PFSK-1 (cell line): ENCODE results near the gene HHAT.

ENCODE experiments used
- FOXP2 ChIP-seq: optimal IDR thresholded peaks from 2 replicates; pipeline ENCODE3; 2011; ENCODE audit warnings: borderline replicate concordance, control low read depth, inconsistent platforms; ENCODE audit not compliant: insufficient read depth; ENCODE audit errors: extremely low read length, extremely low read depth
- POLR2AphosphoS5 ChIP-seq: IDR thresholded peaks from 2 replicates; pipeline ENCODE4 v1.6.1; 2012; ENCODE audit warnings: low read depth, mild to moderate bottlenecking, control low read depth, low read length, moderate library complexity
- SIN3A ChIP-seq: IDR thresholded peaks from 2 replicates; pipeline ENCODE4 v1.6.1; 2012; ENCODE audit warnings: mild to moderate bottlenecking, low read length, moderate library complexity, borderline replicate concordance; ENCODE audit not compliant: insufficient read depth
- TAF1 ChIP-seq: IDR thresholded peaks from 2 replicates; pipeline ENCODE4 v1.6.1; 2012; ENCODE audit warnings: low read length, control low read depth, borderline replicate concordance; ENCODE audit not compliant: insufficient read depth
- TF ChIP-seq, protein P1 (sequence below), 2 experiments: IDR thresholded peaks; 2 replicates each; pipeline versions ENCODE4 v1.6.1 to v1.8.0; 2011 to 2012; ENCODE audit warnings: low read depth in 2 of 2, low read length in 2 of 2, control low read depth in 1 of 2, inconsistent platforms in 1 of 2, mild to moderate bottlenecking in 1 of 2, moderate library complexity in 1 of 2; ENCODE audit not compliant: insufficient read depth in 1 of 2

Gene HHAT

DNA sequence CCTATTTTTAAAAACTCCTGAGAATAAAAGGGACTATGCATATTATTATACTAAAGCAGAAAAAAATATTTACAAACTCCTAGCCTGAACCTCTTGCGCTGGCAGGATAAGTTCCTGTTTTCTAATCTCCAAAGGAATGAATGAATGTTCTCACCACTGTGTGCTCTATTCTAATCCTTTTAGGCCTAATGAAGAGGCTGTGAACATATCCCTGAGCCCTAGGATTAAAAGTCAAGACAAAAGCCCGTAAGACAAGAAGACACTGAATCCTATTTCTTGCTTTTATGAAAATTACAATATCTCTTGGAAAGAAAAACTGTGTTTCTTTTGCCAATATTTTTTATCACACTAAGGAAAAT, 317.5 kb downstream of the HHAT start:
- TF ChIP-seq FOXP2: no peak
- no peak for TF ChIP-seq POLR2AphosphoS5
- no peak for TF ChIP-seq SIN3A
- no peak for TF ChIP-seq TAF1
- TF ChIP-seq, protein P1, sequence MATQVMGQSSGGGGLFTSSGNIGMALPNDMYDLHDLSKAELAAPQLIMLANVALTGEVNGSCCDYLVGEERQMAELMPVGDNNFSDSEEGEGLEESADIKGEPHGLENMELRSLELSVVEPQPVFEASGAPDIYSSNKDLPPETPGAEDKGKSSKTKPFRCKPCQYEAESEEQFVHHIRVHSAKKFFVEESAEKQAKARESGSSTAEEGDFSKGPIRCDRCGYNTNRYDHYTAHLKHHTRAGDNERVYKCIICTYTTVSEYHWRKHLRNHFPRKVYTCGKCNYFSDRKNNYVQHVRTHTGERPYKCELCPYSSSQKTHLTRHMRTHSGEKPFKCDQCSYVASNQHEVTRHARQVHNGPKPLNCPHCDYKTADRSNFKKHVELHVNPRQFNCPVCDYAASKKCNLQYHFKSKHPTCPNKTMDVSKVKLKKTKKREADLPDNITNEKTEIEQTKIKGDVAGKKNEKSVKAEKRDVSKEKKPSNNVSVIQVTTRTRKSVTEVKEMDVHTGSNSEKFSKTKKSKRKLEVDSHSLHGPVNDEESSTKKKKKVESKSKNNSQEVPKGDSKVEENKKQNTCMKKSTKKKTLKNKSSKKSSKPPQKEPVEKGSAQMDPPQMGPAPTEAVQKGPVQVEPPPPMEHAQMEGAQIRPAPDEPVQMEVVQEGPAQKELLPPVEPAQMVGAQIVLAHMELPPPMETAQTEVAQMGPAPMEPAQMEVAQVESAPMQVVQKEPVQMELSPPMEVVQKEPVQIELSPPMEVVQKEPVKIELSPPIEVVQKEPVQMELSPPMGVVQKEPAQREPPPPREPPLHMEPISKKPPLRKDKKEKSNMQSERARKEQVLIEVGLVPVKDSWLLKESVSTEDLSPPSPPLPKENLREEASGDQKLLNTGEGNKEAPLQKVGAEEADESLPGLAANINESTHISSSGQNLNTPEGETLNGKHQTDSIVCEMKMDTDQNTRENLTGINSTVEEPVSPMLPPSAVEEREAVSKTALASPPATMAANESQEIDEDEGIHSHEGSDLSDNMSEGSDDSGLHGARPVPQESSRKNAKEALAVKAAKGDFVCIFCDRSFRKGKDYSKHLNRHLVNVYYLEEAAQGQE (IDR thresholded peaks at IDR 0.05; ENCODE audit: insufficient read depth in 1 of 2, low read depth in 2 of 2, low read length in 2 of 2): no peak

DNA sequence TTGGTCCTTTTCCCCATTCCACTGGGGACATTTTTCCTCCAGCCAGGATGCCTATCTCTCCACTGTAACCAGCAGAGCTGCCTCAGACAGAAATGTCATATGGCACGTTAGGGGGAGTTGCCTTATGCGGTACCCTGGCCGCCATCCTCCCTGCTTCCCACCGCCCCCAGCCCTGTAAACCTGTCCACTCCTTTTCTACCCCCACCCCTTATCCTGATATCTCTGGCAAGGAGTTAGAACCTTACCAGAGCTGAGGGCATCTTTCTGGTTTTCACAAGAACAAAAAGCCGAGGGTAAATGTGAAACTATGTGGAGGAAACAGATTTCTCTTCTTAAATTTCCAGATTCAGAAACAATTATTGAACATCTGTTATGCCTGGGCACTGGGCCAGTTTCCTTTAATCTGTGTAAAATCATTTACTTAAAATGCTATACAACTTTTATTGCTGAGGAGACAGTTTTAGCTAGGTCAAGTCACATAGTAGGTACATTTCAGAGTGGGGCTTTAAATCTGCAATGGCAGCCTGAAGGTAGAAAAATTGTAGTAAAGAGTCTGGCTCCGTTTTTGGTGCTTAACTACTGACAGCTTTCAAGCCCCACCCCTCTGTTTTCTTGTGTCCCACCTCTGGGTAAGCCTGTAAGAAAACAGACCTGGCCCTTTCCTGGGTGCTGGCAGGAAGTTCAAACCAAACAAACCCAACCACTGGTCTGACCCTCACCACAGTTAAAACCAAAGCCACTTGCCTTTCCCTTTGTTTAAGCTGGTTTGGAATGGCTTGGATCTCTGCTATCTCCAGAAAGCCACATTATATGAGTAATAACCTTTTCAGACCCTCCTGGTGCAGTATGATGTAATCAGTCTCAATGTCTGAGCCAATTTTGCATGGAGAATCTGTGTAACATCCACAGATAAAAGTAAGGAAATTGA, 319.0 kb downstream of the HHAT start:
- no peak for TF ChIP-seq POLR2AphosphoS5
- TF ChIP-seq, protein P1 (IDR thresholded peaks at IDR 0.05; ENCODE audit: insufficient read depth in 1 of 2, low read depth in 2 of 2, low read length in 2 of 2): no peak
- no peak for TF ChIP-seq FOXP2
- TF ChIP-seq TAF1: no peak

DNA sequence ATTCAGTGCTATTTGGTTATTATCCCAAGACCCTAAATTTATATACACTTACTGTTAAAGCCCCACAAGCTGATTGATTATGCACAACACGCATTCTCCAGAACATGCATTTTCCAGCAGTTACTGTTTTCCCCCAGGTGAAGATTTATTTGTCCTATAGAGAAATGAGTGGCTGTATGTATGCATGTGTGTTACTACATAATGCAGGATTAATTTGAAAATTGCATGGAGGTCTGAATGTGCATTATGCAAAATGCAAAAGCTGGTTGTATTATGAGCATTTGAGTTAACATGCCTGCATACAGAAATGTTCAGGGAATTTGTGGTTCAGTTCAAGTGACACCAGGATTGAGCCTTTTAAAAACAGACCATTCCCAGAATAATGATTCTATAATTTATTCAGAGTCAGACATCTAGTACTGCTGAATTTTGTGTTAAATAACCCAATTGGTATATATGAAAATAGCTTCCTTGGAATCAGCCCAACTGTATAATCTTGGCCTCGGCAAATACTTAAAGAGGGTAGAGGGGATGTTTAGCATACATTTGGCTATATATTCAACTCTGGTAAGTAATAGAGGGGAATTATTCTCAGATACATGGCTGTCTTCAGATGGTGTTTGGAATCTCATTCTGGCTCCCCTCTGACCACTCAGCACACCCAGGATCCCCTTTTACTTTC, 320.0 kb downstream of the HHAT start:
- TF ChIP-seq, protein P1 (IDR thresholded peaks at IDR 0.05; ENCODE audit: insufficient read depth in 1 of 2, low read depth in 2 of 2, low read length in 2 of 2): no peak
- TF ChIP-seq POLR2AphosphoS5: no peak
- TF ChIP-seq FOXP2: no peak
- no peak for TF ChIP-seq TAF1
- TF ChIP-seq SIN3A: no peak

DNA sequence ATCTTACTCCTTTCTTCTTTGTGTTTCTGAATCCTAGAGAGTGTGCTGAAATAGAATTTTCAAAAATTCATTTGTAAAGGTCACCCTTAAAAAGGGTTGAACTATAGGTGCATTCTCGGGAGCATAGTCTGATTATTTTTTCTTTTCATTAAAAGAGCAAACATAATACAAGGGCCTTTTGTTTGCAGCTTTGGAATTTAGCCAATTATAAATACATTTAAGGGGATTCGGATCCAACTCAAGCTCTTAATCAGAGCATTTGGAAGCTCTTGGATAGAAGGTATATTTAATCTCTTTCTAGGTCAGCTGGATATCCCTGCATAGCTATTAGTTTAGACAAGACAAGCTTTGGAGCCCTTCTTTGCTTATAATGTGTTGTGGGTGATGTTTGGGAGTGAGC, 321.7 kb downstream of the HHAT start:
- TF ChIP-seq, protein P1 (IDR thresholded peaks at IDR 0.05; ENCODE audit: insufficient read depth in 1 of 2, low read depth in 2 of 2, low read length in 2 of 2): no peak
- no peak for TF ChIP-seq POLR2AphosphoS5
- TF ChIP-seq SIN3A: no peak
- no peak for TF ChIP-seq FOXP2
- no peak for TF ChIP-seq TAF1
